HG02642 (cell line): ENCODE results near the gene ATRIP.
"Not testable (repeated sequence)": the region's sequence is repeated elsewhere in the genome, so short reads cannot be mapped to it uniquely, and the experiment has no call there.

Source experiments
- ATAC-seq: cut with Tn5 transposase; IDR thresholded peaks from one replicate; pipeline ENCODE4 v1.9.1; 2021; ENCODE audit warnings: mild to moderate bottlenecking; ENCODE audit not compliant: unreplicated experiment, poor library complexity

Gene ATRIP

DNA sequence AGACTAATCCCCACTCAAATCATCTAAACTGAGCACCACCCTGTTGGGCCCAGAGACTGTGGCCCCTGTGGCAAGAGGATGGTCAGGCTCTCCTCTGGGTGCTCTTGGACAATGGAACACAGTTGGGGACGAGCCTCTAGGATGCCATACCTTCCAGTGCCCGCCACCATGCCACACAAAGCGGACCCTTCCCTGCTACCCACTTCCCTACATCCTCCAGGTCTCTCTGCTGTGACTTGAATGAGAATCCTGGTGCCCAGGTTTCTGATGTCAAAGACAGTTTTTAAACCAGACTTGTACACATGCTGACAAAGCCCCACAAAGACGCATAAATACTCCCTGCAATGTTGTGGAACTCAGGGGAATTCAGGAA is 11.3 kb upstream of the ATRIP start:
- no peak for ATAC-seq

- ATAC-seq: no peak
Observed at GRCh38 chr3:48435774-48436476, 10.6 kb upstream of the ATRIP start.

DNA sequence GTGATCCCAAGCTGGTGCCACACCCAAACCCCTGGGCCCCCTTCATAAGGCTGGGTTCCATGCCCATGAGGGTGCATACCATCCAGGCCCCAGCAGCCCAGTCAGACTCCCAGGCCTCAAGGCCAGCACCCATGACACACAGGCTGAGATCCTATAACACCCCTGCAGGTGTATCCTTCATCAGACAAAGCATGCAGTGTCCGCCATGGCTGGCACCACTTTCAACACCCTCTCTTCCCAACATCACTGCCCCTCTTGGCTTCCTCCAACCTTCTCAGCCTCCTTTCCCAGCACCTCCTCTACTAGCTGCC is 10.1 kb upstream of the ATRIP start:
- ATAC-seq: no peak

GRCh38 chr3:48436855-48437254 is 9.7 kb upstream of the ATRIP start:
- no peak for ATAC-seq

GRCh38 chr3:48437812-48438211 is 8.7 kb upstream of the ATRIP start:
- no peak for ATAC-seq

DNA sequence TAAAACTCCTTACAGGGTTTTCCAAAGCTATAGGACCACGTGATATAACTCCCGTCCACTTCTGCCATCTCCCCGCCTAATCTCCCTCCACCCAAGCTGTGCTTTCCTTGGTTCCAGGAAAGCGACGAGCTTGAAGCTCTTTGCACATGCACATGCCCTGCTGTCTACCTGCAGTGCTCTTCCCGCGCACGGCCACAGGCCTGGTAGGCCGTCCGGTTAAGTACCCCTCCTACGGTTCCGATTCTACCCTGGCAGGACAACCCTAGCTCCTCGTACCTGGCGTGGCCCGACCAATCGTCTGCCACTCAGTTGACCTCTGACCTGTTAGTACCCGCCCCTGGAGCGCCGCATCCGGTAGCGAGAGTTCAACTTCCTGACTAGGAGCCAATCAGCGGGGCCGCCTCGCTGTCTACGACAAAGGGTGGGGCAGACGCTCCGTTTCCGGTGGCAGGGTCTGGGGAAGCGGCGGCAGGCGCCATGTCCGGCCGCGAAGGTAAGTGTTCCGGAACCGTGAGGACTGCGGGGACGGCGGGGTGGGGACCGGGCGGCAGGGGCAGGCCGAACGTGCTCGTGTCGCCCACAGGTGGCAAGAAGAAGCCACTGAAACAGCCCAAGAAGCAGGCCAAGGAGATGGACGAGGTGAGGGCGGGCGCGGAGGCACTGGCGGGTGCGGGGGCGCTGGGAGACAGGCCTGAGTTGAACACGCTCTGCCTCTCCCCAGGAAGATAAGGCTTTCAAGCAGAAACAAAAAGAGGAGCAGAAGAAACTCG is 6.5 kb upstream of the ATRIP start, which contains the start of the genes CCDC51 and TMA7:
Gene CCDC51, minus strand, starts transcription at position 300 of the 770 bp plus-strand sequence. CDS start 4,991 bp downstream, outside the sequence.
Gene TMA7, plus strand, starts transcription at position 438 of the 770 bp plus-strand sequence. Its CDS starts 40 bp downstream, at position 478.
- ATAC-seq: peak; percentile 96

- peak; percentile 4 for ATAC-seq
Observed at GRCh38 chr3:48440590-48440958, 6.0 kb upstream of the ATRIP start.

DNA sequence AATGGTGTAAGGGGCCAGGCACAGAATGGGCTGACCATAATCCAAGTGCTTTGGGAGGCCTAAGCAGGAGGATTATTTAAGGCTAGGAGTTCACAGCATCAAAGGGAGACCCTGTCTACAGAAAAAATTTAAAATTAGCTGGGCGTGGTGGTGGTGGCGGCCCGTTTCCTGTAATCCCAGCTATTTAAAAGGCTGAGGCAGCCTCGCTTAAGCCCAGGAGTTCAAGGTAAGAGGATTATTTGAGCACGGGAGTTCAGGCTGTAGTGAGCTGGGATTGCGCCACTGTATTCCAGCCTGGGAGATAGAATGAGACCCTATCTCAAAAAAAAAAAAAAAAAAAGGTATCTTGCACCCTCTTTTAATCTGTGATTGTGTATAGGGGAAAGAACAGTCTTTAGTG is 4.6 kb upstream of the ATRIP start:
- no peak for ATAC-seq

DNA sequence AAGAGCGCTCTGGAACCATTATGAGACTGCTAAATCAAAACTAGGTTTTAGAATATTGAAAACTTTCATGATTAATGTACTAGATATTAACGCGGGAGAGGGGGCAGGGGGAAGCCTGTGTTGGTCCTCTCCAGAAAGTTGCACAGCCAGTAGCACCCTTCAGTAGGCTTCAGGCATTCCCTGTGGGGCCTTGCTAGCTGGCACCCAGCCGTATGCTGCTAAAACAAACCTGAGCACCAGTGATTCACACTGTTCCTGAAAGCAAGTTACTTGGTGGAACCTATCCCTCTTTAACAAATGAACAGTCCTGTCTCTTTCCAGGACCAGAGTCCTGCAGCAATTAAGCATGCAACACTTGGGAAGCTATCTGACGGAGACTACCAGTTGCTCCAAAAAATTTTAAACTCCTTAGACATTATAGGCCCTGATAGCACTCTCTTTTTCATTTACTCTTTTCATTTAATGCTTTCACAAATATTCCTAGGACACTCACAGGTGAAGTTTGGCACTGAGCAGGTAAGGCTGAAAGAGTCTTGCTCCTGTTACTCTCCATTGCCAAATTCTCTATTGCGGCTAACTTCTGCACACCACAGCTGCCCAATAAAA is 1.2 kb upstream of the ATRIP start:
- no peak for ATAC-seq

GRCh38 chr3:48446043-48446424 is 503 bp upstream of the ATRIP start:
- ATAC-seq: no peak

- no peak for ATAC-seq
Observed at GRCh38 chr3:48451270-48451669, 4.7 kb downstream of the ATRIP start.

GRCh38 chr3:48456456-48456855 is 9.9 kb downstream of the ATRIP start:
- no peak for ATAC-seq

DNA sequence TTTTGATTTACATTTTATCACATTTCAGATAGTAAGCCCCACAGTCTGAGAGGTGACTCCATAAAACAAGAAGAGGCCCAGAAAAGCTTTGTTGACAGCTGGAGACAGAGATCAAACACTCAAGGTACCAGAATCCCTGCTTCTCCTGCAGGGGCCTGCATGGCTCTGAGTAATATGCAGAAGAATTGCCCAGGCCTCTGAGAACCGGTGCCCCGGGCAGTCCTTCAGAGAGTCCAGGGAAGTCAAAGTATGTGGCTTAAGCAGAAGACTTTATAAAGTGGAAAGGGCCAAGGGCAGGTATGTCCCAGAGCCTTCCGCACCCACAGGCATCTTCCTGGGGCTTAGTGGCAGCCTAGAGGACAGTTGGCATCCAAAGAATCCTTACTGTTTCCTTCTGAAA is 12.8 kb downstream of the ATRIP start:
- no peak for ATAC-seq

DNA sequence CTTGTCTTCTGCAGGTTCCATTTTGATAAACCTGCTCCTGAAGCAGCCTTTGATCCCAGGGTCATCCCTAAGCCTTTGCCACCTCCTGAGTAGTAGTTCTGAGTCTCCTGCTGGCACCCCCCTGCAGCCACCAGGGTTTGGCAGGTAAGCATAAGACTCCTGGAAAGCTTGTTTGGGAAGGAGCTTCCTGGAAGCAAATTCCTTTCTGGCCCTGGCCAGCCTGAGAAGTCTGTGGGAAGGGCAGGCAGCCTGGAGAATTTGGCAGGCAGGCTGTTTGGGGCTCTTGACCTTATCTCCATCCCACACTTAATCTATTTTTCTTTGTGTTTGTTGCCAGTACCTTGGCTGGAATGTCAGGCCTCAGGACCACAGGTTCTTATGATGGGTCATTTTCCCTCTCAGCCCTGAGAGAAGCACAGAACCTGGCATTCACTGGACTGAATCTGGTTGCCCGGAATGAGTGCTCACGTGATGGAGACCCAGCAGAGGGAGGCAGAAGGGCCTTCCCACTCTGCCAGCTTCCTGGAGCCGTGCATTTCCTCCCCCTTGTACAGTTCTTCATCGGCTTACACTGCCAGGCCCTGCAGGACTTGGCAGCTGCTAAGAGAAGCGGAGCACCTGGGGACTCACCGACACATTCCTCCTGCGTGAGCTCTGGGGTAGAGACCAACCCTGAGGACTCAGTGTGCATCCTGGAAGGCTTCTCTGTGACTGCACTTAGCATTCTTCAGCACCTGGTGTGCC is 13.4 kb downstream of the ATRIP start:
- no peak for ATAC-seq

GRCh38 chr3:48460517-48460902 is 14.0 kb downstream of the ATRIP start:
- ATAC-seq: no peak

GRCh38 chr3:48461767-48462166 is 15.2 kb downstream of the ATRIP start:
- not testable (repeated sequence) for ATAC-seq

- no peak for ATAC-seq
Observed at GRCh38 chr3:48463703-48464102, 17.2 kb downstream of the ATRIP start.

DNA sequence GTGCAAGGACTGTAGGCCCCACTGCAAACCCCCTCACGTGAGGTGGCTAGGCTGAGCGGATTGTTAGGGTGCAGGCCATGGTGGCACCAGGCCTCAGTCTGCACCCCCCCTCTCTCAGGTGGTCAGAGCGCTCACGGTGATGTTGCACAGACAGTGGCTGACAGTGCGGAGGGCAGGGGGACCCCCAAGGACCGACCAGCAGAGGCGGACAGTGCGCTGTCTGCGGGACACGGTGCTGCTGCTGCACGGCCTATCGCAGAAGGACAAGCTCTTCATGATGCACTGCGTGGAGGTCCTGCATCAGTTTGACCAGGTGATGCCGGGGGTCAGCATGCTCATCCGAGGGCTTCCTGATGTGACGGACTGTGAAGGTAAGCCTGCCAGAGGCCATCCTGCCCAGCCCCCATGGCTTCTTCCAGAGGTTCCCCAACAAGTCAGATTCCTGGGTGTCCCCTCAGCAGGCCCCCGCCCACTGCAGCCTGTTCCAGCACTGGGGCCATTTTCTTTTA is 18.2 kb downstream of the ATRIP start:
- no peak for ATAC-seq

GRCh38 chr3:48465237-48465530 is 18.6 kb downstream of the ATRIP start:
- no peak for ATAC-seq

DNA sequence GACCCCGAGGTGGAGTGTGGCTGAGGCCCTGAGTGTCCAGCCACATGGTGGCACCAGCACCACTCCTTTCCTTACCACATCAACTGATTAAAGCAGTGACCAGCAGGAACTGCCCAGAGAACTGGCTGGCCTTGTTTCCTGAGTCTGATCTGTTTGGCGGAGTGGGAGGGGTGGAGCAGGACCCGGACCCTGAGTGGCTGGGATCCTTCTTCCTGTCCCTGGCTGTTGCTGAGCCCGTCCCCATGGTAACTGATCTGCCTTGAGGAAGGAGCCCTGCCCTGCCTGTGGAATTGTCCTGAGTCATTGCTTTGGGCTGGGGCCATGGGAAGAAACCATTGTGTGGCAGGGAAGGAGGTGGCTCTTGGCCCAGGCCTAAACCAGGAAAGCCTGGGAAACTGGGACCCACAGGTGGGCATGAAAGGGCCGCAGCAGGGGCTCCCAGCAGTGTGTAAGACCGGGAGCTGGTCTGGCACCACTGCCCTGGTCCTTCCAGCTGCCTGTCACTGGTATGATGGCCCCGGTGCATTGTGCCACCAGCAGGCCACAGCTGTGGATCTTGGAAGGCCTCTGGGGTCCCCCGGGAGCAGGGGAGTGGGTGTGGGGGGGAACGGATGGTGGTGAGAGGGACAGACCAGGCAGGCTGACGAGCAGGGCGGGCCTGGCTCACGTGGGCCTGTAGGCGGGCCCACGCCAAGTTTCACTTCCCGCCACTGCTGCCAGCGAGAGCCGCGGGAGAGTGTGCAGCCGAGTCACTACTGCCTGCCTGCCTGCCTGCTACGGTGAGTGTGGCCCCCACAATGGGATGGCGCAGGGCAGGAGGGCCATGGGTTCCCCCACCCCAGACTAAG is 19.2 kb downstream of the ATRIP start:
- ATAC-seq: peak; percentile 84
